TTC549 (cell line): ENCODE measurements around the gene SLC25A5.

Source experiments
- FAIRE-seq: peaks from 2 replicates; lab custom pipeline; 2012; peaks lifted over from hg19 to GRCh38; lab: Jason Lieb, UNC

Gene SLC25A5

GRCh38 chrX:119505945-119506344, 37.7 kb downstream of the SLC25A5 start:
- FAIRE-seq: no peak

GRCh38 chrX:119507206-119507605, 39.0 kb downstream of the SLC25A5 start:
- FAIRE-seq: no peak

GRCh38 chrX:119512146-119512800, 44.0 kb downstream of the SLC25A5 start:
- FAIRE-seq: no peak

GRCh38 chrX:119516157-119516702, 48.0 kb downstream of the SLC25A5 start:
- FAIRE-seq: no peak

GRCh38 chrX:119518371-119518770, 50.1 kb downstream of the SLC25A5 start:
- no peak for FAIRE-seq
